SIG-M5 (cell line): ENCODE results near the gene JMJD7.

Source experiments
- DNase-seq: peaks from one replicate; lab custom pipeline; 2025; lab: John Stamatoyannopoulos, UW

The JMJD7 gene

DNA sequence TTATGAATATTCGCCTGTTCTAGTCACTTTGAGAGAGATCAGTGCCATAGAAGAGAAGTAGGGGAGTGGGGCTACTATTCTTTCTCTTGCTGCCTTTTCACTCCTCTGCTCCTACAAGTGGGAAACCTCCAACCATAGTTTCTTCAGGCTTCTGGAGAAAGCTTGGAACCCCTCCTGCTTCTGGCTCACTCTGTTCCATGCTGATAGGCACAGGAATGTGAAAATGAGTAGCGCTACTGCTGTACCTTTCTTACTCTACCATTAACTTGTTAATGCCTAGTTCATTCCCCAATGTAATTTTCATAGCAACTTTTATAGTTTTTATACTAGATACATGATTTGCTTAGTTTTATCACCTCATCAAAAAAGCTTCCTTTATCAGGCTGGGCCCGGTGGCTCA is 26.7 kb upstream of the JMJD7 start:
- no peak for DNase-seq

GRCh38 chr15:41801850-41802455 is 25.9 kb upstream of the JMJD7 start:
- DNase-seq: no peak

- DNase-seq: no peak
Observed at GRCh38 chr15:41804361-41804760, 23.5 kb upstream of the JMJD7 start.

DNA sequence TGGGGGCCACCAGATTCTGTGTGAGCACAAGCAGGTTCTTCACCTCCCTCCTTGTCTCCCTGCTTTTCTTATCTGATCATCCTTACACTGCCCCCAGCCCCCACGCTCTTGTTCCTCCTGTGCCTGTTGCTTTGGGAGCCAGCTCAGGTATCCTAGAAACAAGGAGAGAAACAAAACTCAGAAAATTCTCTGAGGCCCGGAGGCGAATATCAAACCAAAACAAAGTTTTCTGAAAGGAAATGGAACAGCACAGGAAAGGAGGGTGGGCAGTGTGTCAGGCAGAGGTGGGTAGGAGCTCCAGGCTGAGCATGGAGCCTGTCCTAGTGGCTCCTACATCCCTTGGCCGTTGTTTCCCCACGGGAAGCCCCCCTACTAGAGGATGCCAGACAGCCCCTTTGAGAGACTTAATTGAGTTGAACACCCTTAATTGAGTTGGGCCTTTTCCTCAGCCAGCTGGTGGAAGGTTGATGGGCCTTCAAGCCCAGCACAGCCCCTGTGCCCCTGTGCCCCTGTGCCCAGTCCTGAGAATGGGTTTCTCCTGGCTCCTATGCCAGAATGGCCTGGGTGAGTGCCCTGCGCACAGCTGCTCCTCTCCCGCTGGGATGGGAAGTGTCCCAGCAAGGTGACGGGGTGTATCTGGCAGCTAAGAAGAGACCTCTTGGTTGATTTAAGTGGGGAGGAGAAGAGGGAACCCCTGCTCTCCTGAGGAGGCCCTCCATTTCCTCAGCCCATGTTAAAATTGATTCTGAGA is 22.8 kb upstream of the JMJD7 start:
- no peak for DNase-seq

GRCh38 chr15:41805711-41806110 is 22.2 kb upstream of the JMJD7 start:
- DNase-seq: no peak

GRCh38 chr15:41806291-41807181 is 21.4 kb upstream of the JMJD7 start:
- no peak for DNase-seq

DNA sequence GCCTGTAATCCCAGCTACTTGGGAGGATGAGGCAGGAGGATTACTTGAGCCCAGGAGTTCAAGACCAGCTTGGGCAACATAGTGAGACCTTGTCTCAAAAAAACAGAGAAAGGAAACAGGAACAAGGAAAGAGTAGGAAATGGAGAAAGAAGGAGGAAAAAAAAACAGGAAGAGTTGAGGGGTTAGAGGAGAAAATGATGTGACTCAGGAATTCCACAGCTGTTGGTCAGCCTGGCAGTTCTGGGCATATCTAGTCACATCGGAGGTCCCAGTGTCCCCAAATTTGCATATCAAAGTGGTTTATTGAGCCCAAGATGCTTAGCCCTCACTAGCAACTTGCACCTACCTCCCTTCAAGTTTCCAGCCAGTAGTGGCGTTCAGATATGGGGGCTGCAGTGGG is 18.8 kb upstream of the JMJD7 start:
- DNase-seq: no peak

GRCh38 chr15:41809526-41810220 is 18.2 kb upstream of the JMJD7 start:
- no peak for DNase-seq

GRCh38 chr15:41810651-41811431 is 17.1 kb upstream of the JMJD7 start:
- DNase-seq: no peak

DNA sequence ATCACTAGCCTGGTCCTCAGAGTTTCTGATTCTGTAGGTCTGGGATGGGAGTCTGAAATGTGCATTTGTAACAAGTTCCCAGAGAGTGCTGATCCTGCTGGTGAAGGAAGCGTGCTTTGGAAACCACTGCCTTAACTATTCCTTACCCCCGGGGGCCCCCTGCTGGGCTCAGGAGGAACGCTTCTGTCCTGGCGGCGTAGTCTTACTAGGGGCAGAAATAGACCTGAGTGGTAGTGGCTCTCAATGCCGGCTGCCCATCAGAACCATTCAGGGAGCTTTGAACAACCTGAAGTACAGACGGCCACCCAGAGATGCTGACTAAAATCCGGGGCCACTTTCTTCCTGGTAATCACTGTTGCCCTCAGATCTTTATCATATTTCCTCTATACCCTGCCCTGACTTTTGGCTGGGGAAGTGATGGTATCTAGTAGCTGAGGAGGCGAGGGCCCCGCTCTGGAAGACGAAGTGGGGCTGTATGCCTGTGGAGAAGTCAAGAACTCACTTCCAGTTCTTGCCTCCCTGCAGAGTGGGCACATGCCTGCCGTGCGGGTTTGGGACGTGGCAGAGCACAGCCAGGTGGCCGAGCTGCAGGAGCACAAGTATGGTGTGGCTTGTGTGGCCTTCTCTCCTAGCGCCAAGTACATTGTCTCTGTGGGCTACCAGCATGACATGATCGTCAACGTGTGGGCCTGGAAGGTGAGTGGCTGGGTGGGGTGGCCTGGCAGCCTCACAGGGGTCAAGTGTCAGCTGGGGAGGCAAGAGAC is 16.3 kb upstream of the JMJD7 start:
- DNase-seq: no peak

DNA sequence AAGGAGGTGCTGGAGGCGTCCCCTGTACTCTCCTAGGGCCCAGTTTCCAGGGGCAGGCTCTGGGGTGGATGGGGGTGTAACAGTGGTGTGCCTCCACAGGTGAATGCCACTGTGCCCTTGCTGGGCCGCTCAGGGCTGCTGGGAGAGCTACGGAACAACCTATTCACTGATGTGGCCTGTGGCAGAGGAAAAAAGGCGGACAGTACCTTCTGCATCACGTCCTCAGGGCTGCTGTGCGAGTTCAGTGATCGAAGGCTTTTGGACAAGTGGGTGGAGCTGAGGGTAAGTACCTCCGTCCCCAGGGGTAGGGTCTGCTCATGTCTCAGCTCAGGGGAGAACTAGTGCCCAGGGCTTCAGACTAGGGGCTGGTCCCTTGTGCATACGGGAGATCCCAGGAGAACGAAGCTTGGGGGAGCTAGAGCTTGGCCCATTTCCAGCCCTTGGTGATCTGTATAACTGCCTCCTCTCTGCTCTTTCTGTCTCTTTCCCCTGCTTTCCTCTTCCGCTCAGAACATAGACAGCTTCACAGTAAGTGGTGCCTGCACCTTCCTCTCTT is 15.0 kb upstream of the JMJD7 start:
- DNase-seq: no peak

DNA sequence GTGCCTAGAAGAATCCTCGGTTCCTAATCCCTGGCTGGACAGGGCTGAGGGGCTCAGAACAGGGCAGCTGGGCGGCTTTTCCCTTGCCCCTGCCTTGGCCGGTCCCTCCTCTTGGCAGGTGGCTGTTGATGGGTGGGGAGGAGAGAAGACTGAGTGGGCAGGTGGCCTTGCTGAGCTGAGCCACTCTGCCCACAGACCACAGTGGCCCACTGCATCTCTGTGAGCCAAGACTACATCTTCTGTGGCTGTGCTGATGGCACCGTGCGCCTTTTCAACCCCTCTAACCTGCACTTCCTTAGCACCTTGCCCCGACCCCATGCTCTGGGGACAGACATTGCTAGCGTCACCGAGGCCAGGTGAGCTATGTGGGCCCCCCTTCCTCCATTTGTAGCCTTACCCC is 14.5 kb upstream of the JMJD7 start:
- DNase-seq: no peak

- no peak for DNase-seq
Observed at GRCh38 chr15:41814534-41814933, 13.4 kb upstream of the JMJD7 start.

- DNase-seq: no peak
Observed at GRCh38 chr15:41816788-41817187, 11.1 kb upstream of the JMJD7 start.

- DNase-seq: no peak
Observed at GRCh38 chr15:41817327-41817726, 10.6 kb upstream of the JMJD7 start.

DNA sequence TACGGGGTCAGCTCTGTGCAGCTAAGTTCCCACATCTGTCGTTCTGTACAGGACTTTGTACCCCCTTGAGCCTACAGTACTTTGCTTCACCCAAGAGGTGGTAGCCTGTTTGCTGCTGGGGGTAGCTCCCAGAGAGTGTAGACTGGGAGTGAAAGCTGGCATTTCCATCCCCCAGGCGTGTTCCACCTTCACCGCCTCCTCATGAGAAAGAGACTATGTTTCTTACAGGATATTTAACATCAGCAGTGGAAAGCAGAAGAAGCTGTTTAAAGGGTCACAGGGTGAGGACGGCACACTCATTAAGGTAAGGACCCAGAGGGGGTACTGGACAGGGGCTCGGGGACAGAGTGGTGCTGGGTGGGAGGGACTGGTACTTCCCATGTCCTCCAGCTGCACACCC is 10.1 kb upstream of the JMJD7 start:
- DNase-seq: no peak

GRCh38 chr15:41819455-41820050 is 8.3 kb upstream of the JMJD7 start:
- DNase-seq: no peak

GRCh38 chr15:41820791-41821423 is 7.0 kb upstream of the JMJD7 start:
- DNase-seq: no peak

GRCh38 chr15:41821831-41822230 is 6.1 kb upstream of the JMJD7 start:
- DNase-seq: no peak

DNA sequence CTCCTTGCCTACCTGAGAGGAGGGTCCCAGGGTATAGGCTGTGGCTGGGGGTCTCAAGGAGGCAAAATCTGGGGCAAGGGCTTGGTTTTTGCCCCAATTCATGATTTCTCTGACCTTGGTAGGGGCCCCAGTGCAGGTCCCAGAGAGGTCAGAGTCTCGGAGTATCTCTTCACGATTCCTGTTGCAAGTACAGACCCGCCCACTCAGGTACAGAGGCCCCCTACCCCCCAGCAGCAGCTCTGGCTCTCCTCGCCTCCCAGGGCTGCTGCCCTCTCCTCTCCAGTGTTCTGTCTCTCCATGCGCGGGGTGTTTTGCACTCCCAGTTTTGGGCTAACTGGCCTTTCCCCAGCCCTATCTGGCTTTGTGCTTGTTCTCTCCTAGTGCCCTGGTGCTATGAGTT is 5.4 kb upstream of the JMJD7 start:
- DNase-seq: no peak
